Endodermal cell (in vitro differentiated cells): ENCODE data around the gene CCDC134. TPM values are rescaled to one million over a fixed set of nuclear protein-coding genes. Genes with fewer than 3 reads are reported as not detected.
A peak's percentile ranks its signal among the peaks of the same experiment; 100 is the strongest.

ENCODE experiments used
- DNase-seq: peaks from one replicate; pipeline ENCODE4 v3.0.0-alpha.2; 2017
- H3K27ac ChIP-seq: 2 replicates; pipeline ENCODE4 v1.5.1; 2013; ENCODE audit warnings: mild to moderate bottlenecking, low read depth, low read length, moderate library complexity
- H3K27me3 ChIP-seq: 2 replicates; pipeline ENCODE4 v1.6.1; 2013; ENCODE audit warnings: mild to moderate bottlenecking, low read length, moderate library complexity; ENCODE audit not compliant: insufficient read depth, control insufficient read depth, poor library complexity, severe bottlenecking
- H3K36me3 ChIP-seq: 2 replicates; pipeline ENCODE4 v1.7.0; 2013; ENCODE audit warnings: mild to moderate bottlenecking, low read length, moderate library complexity; ENCODE audit not compliant: control insufficient read depth, insufficient read depth
- H3K4me1 ChIP-seq: one replicate; pipeline ENCODE4 v1.7.0; 2013; ENCODE audit warnings: low read length; ENCODE audit not compliant: control insufficient read depth, insufficient read depth
- H3K4me3 ChIP-seq: 2 replicates; pipeline ENCODE4 v1.5.1; 2013; ENCODE audit warnings: mild to moderate bottlenecking, low read length, moderate library complexity
- H3K9ac ChIP-seq: 2 replicates; pipeline ENCODE4 v1.6.1; 2013; ENCODE audit warnings: mild to moderate bottlenecking, low read length, moderate library complexity; ENCODE audit not compliant: poor library complexity, severe bottlenecking; ENCODE audit errors: extremely low read depth
- H3K9me3 ChIP-seq: 2 replicates; pipeline ENCODE4 v1.6.1; 2013; ENCODE audit warnings: mild to moderate bottlenecking, low read length, moderate library complexity; ENCODE audit not compliant: control insufficient read depth
- H3K27ac Mint-ChIP-seq: 2 replicates; pipeline ENCODE4 v1.8.0; 2020; ENCODE audit warnings: mixed read lengths
- H3K27me3 Mint-ChIP-seq: 2 replicates; pipeline ENCODE4 v1.8.0; 2021; ENCODE audit warnings: mild to moderate bottlenecking, mixed read lengths; ENCODE audit not compliant: insufficient read depth
- H3K36me3 Mint-ChIP-seq: 2 replicates; pipeline ENCODE4 v1.8.0; 2020; ENCODE audit warnings: low read depth, mixed read lengths
- H3K4me1 Mint-ChIP-seq: 2 replicates; pipeline ENCODE4 v1.8.0; 2020; ENCODE audit warnings: mixed read lengths
- H3K4me3 Mint-ChIP-seq: 2 replicates; pipeline ENCODE4 v1.8.0; 2020; ENCODE audit warnings: mild to moderate bottlenecking, moderate library complexity, mixed read lengths
- H3K9me3 Mint-ChIP-seq: 2 replicates; pipeline ENCODE4 v1.8.0; 2020; ENCODE audit warnings: mild to moderate bottlenecking, mixed read lengths
- WGBS, 2 experiments: methylation state at CpG; one replicate each; pipeline versions ENCODE4 v1.1.5 to v1.1.7; 2013; ENCODE audit warnings: missing lambda C conversion rate in 2 of 2, mixed read lengths in 1 of 2; ENCODE audit not compliant: insufficient coverage in 1 of 2, insufficient read length in 1 of 2; 5-methylcytosine and 5-hydroxymethylcytosine counted together
- total RNA-seq, 2 donors: library from RNA; stranded (reverse); fragmentation: NEBNext Ultra II Directional in 1 of 2; extraction: Animal tissue kit (Norgen Biotek cat#: 25700) in 1 of 2; gene quantifications; 2 replicates in 1 of 2; 3 replicates in 1 of 2; pipeline ENCODE4 v1.2.1, GENCODE V29; 2021
- TF ChIP-seq, protein P1 (sequence below): fragments of 200-600 bp; sonication (generic); conservative IDR thresholded peaks from 2 replicates; pipeline ENCODE4 v1.5.0; 2021; ENCODE audit warnings: antibody characterized with exemption, mild to moderate bottlenecking

Gene CCDC134
- total RNA-seq, 2 donors from 2014 or later, result 15.0 to 21.0 TPM

DNA sequence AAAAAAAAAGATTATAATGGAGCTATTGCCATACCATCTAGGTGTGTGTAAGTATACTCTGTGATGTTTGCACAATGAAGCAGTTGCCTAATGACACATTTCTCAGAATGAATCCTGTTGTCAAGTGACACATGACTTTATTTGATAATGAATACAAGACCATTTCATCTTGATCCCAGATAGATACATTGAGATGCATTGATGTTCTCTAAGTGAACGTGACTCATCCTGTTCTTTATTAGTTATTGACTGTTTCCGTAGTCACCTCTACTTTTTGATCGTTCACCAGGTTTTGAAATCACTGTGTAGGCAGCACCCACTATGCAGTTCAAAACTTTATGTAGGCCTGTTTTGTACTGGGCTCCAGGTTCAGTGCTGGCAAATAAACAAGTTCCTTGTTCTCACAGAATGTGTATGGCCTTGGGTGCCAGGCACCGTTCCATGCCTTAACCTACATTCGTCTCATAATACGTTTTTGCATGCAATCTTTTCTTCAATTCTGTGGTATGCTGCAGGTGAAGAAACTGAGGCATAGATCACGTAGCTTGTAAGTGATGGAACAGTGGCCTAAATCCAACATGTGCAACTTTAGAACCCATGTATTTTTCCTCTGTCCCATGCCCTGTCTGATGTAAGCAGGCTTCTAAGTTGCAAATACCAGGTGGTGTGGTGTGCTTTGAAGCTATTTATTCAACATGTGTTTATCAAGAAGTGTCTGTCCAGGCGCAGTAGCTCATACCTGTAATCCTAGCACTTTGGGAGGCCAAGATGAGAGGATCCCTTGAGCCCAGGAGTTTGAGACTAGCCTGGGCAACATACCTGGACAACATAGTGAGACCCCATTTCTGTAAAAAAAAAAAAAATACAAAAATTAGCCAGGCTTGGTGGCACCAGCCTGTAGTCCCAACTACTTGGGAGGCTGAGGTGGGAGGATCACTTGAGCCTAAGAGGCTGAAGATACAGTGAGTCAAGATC, 42.8 kb downstream of the CCDC134 start:
- peaks cover 28% of the 10 kb centered on the region for H3K4me1 ChIP-seq
- no peaks in the 10 kb centered on the region for H3K27me3 Mint-ChIP-seq
- H3K9ac ChIP-seq, result no peak overlapping the region
- H3K36me3 Mint-ChIP-seq, result peaks cover 17% of the 10 kb centered on the region
- TF ChIP-seq, protein P1, sequence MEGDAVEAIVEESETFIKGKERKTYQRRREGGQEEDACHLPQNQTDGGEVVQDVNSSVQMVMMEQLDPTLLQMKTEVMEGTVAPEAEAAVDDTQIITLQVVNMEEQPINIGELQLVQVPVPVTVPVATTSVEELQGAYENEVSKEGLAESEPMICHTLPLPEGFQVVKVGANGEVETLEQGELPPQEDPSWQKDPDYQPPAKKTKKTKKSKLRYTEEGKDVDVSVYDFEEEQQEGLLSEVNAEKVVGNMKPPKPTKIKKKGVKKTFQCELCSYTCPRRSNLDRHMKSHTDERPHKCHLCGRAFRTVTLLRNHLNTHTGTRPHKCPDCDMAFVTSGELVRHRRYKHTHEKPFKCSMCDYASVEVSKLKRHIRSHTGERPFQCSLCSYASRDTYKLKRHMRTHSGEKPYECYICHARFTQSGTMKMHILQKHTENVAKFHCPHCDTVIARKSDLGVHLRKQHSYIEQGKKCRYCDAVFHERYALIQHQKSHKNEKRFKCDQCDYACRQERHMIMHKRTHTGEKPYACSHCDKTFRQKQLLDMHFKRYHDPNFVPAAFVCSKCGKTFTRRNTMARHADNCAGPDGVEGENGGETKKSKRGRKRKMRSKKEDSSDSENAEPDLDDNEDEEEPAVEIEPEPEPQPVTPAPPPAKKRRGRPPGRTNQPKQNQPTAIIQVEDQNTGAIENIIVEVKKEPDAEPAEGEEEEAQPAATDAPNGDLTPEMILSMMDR, result no peak
- H3K9me3 Mint-ChIP-seq, result no peaks in the 10 kb centered on the region
- 96 to 100% methylated on average over 8 of the region's 8 CpGs for WGBS, 2 experiments
- H3K4me3 Mint-ChIP-seq, result no peak overlapping the region
- peaks cover 56% of the 10 kb centered on the region for H3K4me1 Mint-ChIP-seq
- H3K36me3 ChIP-seq, result peaks cover 36% of the 10 kb centered on the region
- H3K27ac ChIP-seq, result no peak overlapping the region
- no peak overlapping the region for H3K4me3 ChIP-seq
- DNase-seq, result no peak
- no peak overlapping the region for H3K27ac Mint-ChIP-seq
- H3K9me3 ChIP-seq, result no peaks in the 10 kb centered on the region
- H3K27me3 ChIP-seq, result no peaks in the 10 kb centered on the region

DNA sequence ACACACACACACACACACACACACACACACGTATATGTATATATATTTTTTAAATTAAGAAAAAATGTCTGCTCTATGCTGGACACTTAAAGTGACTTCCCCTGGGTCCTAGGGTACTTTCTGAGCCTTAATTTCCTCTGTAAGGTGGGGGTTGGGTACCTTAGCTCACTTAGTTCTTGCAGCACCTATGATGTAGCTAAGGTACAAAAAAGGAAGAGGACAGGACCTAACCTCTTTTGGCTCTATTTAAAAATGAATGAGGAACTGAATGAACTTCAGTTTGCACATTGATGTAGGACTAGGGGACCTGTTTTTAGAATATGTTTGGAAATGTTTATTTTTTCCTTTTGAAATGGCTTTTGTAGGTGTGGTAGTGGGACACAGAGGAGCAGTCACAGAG, 43.6 kb downstream of the CCDC134 start:
- Histone ChIP-seq H3K9ac (no peak overlapping the region), H3K27me3 (no peaks in the 10 kb centered on the region), H3K9me3 (no peaks in the 10 kb centered on the region), H3K4me1 (peaks cover 28% of the 10 kb centered on the region), H3K4me3 (no peak overlapping the region), H3K36me3 (peaks cover 34% of the 10 kb centered on the region), H3K27ac (no peak overlapping the region)
- WGBS, 2 experiments, result no CpG with 5 or more reads among the region's 1 CpG
- peaks cover 57% of the 10 kb centered on the region for H3K4me1 Mint-ChIP-seq
- H3K27me3 Mint-ChIP-seq, result no peaks in the 10 kb centered on the region
- peak overlapping the region; percentile 49 for H3K27ac Mint-ChIP-seq
- peaks cover 21% of the 10 kb centered on the region for H3K36me3 Mint-ChIP-seq
- DNase-seq, result no peak
- TF ChIP-seq, protein P1, result no peak
- no peak overlapping the region for H3K4me3 Mint-ChIP-seq
- H3K9me3 Mint-ChIP-seq, result no peaks in the 10 kb centered on the region

DNA sequence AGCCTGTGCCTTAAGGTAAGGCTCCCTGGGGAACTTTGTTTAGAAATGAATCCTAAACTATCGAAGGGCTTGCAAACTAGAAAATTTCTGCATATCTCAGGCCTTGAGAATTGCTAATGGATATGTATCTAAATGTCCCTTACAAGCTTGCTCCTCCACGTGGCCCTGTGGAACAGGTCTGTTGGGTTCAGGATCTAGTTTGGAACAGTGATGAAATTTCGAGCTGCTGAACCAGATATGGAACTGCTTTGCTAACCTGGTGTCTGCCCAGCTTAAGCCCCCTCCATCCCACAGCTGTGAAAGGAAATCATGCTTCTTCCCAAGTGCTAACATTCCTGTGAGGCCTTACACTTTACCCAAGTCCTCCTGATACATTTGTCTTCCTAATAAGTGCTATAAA, 44.0 kb downstream of the CCDC134 start:
- peaks cover 53% of the 10 kb centered on the region for H3K4me1 Mint-ChIP-seq

More for the DNA sequence above, 44.0 kb downstream of the CCDC134 start:
- peaks cover 19% of the 10 kb centered on the region for H3K36me3 Mint-ChIP-seq
- no peak overlapping the region for H3K4me3 Mint-ChIP-seq
- H3K36me3 ChIP-seq, result peaks cover 34% of the 10 kb centered on the region
- no peaks in the 10 kb centered on the region for H3K27me3 Mint-ChIP-seq
- no peak overlapping the region for H3K27ac Mint-ChIP-seq
- TF ChIP-seq, protein P1, result no peak
- H3K27me3 ChIP-seq, result no peaks in the 10 kb centered on the region
- H3K9me3 ChIP-seq, result no peaks in the 10 kb centered on the region
- no peak for DNase-seq
- H3K4me1 ChIP-seq, result peaks cover 28% of the 10 kb centered on the region
- H3K9me3 Mint-ChIP-seq, result no peaks in the 10 kb centered on the region
- H3K27ac ChIP-seq, result no peak overlapping the region
- 68 to 77% methylated on average over 3 of the region's 3 CpGs for WGBS, 2 experiments
- peak overlapping the region; percentile 20 for H3K4me3 ChIP-seq
- H3K9ac ChIP-seq, result no peak overlapping the region
